Measurements from ENCODE around the gene PRAMEF20.

DNA sequence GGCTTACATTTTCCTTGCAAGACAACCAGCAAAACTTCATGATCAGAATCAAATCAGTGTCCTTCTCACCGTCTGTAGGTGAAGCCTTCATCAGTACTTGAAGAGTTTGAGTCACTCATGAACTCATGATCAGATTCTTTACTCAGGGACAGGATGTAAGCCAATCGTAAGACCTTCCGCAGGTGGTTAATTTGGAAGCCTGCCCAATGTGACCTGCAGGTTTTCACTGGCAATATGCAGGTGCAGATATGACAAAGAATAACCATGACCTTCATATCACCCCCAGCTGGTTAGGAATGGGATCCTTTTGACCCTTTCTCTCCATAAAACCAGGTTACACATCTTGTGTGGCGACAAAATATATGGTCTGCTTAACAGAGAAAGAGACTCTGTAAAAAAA lies 2.4 kb upstream of the PRAMEF20 start:
- TF ChIP-seq EZH2phosphoT487 (IDR thresholded peaks at IDR 0.05) (no peak), EZH2 (IDR thresholded peaks at IDR 0.05) (no peak)
- TF ChIP-seq, protein P1, sequence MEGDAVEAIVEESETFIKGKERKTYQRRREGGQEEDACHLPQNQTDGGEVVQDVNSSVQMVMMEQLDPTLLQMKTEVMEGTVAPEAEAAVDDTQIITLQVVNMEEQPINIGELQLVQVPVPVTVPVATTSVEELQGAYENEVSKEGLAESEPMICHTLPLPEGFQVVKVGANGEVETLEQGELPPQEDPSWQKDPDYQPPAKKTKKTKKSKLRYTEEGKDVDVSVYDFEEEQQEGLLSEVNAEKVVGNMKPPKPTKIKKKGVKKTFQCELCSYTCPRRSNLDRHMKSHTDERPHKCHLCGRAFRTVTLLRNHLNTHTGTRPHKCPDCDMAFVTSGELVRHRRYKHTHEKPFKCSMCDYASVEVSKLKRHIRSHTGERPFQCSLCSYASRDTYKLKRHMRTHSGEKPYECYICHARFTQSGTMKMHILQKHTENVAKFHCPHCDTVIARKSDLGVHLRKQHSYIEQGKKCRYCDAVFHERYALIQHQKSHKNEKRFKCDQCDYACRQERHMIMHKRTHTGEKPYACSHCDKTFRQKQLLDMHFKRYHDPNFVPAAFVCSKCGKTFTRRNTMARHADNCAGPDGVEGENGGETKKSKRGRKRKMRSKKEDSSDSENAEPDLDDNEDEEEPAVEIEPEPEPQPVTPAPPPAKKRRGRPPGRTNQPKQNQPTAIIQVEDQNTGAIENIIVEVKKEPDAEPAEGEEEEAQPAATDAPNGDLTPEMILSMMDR (IDR thresholded peaks at IDR 0.05): no peak

All from neural progenitor cell (in vitro differentiated cells).